Measurements from ENCODE around the gene CLTA.

Gene CLTA

DNA sequence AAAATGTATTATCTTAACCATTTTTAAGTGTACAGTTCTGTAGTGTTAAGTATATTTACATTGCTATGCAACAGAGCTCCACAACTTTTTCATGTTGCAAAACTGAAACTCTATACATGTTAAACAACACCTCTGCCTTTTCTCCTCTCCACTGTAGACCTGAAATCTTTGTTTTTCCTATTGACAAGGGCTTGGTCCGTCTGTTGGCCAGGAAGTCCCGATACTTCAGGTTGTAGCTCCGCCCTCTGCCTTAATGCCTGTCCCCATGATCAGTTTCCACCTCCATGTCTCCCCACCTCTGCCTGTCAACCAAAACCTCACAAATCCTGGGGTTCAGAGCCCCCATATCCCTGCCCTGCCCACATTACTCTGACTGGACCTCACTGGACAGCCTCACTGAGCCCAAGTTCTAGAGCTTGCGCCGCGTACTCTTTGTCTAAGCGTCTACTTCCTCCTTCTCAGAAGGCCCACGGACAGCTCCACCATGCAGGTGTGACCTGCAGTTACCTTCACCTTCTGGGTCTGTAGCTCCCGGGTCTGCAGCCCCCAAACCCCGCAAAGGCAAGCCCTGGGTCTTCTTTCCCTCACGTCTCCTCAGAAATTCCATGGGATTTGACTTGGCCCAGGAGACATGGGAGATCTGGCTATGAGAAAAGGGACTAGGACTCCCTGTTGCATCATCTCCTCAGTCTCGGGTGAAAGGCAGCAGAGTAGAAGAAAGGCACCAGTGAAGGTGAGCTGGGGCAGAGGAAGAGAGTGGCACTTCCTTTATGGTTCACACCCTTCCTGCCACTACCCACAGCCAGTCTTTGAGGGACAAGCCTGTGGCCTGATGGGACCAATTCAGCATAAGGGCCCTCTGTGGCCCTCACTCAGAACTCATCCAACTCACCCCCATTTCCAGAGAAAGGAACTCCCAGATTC is 46.1 kb upstream of the CLTA start:
- H3K4me1 ChIP-seq (ENCODE audit: control extremely low read depth in 1 of 4, control insufficient read depth in 4 of 4, insufficient read depth in 4 of 4, low read length in 3 of 4): peaks cover 18 to 79% (median 67%) of the 10 kb centered on the region in 4 experiments
- DNase-seq: peak in 2 of 3 donors; percentile 44 to 56
- POLR2A ChIA-PET: no interaction called here
- CTCF ChIA-PET: interaction anchor here (2.0 to 9.8 kb wide), 4 partner anchors 11 to 45 kb away, joined by 4 to 106 read pairs (median 20); no protein-coding TSS in a partner anchor
- peaks cover 0 to 15% (median 3%) of the 10 kb centered on the region in 4 experiments for H3K36me3 ChIP-seq (ENCODE audit: control insufficient read depth in 4 of 4, insufficient read depth in 4 of 4, low read length in 3 of 4)
- peaks cover 0 to 8% (median 5%) of the 10 kb centered on the region in 5 experiments for H3K9me3 ChIP-seq (ENCODE audit: control extremely low read depth in 1 of 5, control insufficient read depth in 4 of 5, insufficient read depth in 2 of 5, low read depth in 1 of 5, low read length in 4 of 5)
- WGBS (ENCODE audit: insufficient coverage): 63% methylated on average over 8 of the region's 12 CpGs
- H3K27me3 ChIP-seq (replicated peaks in 2 of 5; ENCODE audit: control insufficient read depth in 4 of 5, insufficient read depth in 5 of 5, low read length in 4 of 5): no peaks in the 10 kb centered on the region
- H3K4me3 ChIP-seq (ENCODE audit: control insufficient read depth in 1 of 7, extremely low read depth in 1 of 7, insufficient read depth in 4 of 7, low read depth in 2 of 7, low read length in 6 of 7): peak overlapping the region in 4 of 7 experiments; percentile 3 to 57 (median 49)
- H3K27ac ChIP-seq (ENCODE audit: insufficient read depth in 1 of 2, low read depth in 1 of 2, low read length in 2 of 2, poor library complexity in 1 of 2, severe bottlenecking in 2 of 2): peak overlapping the region in 1 of 2 experiments; percentile 61

DNA sequence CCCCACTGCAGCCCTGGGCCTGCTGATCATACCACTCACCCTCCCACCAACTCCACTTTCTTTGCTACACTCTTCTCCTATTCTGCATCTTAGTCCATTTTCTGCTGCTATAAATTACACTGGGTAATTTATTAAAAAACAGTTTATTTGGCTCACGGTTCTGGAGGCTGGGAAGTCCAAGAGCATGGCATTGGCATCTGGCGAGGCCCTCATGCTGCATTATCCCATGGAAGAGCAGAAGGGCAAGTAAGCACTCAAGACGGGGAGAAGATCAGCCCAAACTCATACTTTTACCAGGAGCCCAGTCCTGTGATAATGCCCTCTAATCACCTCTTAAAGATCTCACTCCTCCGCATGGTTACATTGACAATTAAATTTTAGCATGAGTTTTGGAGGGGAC is 44.8 kb upstream of the CLTA start:
- Histone ChIP-seq H3K4me1 (ENCODE audit: control extremely low read depth in 1 of 4, control insufficient read depth in 4 of 4, insufficient read depth in 4 of 4, low read length in 3 of 4) (peaks cover 23 to 77% (median 65%) of the 10 kb centered on the region in 4 experiments), H3K9me3 (ENCODE audit: control extremely low read depth in 1 of 5, control insufficient read depth in 4 of 5, insufficient read depth in 2 of 5, low read depth in 1 of 5, low read length in 4 of 5) (peaks cover 0 to 8% (median 5%) of the 10 kb centered on the region in 5 experiments), H3K4me3 (ENCODE audit: control insufficient read depth in 1 of 7, extremely low read depth in 1 of 7, insufficient read depth in 4 of 7, low read depth in 2 of 7, low read length in 6 of 7) (no peak overlapping the region), H3K36me3 (ENCODE audit: control insufficient read depth in 4 of 4, insufficient read depth in 4 of 4, low read length in 3 of 4) (peaks cover 0 to 15% (median 3%) of the 10 kb centered on the region in 4 experiments), H3K27ac (ENCODE audit: insufficient read depth in 1 of 2, low read depth in 1 of 2, low read length in 2 of 2, poor library complexity in 1 of 2, severe bottlenecking in 2 of 2) (no peak overlapping the region), H3K27me3 (replicated peaks in 2 of 5; ENCODE audit: control insufficient read depth in 4 of 5, insufficient read depth in 5 of 5, low read length in 4 of 5) (no peaks in the 10 kb centered on the region)
- CTCF ChIA-PET: no interaction called here
- POLR2A ChIA-PET: no interaction called here
- DNase-seq: no peak
- 100% methylated on average over 3 of the region's 4 CpGs for WGBS (ENCODE audit: insufficient coverage)

DNA sequence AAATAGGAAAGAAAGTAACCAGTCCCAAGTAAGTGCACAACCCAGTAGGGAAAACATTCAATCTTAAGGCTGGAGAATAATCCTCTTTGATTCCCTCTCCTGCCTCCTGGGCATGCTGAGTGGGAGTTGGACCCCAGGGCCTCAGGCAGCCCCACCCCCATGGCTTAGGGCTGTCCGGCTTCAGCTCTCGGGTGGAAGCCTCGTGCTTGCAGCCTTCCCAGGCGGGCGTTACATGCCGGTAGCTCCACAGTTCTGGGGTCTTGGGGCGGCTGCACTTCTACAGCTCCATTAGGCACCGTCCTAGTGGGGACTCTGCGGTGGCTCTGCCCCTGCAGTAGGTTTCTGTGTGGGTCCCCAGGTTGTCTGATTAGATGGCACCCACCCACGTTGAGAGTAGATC is 44.1 kb upstream of the CLTA start:
- Histone ChIP-seq H3K4me1 (ENCODE audit: control extremely low read depth in 1 of 4, control insufficient read depth in 4 of 4, insufficient read depth in 4 of 4, low read length in 3 of 4) (peaks cover 23 to 77% (median 66%) of the 10 kb centered on the region in 4 experiments), H3K27ac (ENCODE audit: insufficient read depth in 1 of 2, low read depth in 1 of 2, low read length in 2 of 2, poor library complexity in 1 of 2, severe bottlenecking in 2 of 2) (no peak overlapping the region), H3K9me3 (ENCODE audit: control extremely low read depth in 1 of 5, control insufficient read depth in 4 of 5, insufficient read depth in 2 of 5, low read depth in 1 of 5, low read length in 4 of 5) (peaks cover 0 to 8% (median 5%) of the 10 kb centered on the region in 5 experiments), H3K36me3 (ENCODE audit: control insufficient read depth in 4 of 4, insufficient read depth in 4 of 4, low read length in 3 of 4) (peaks cover 0 to 15% (median 3%) of the 10 kb centered on the region in 4 experiments), H3K4me3 (ENCODE audit: control insufficient read depth in 1 of 7, extremely low read depth in 1 of 7, insufficient read depth in 4 of 7, low read depth in 2 of 7, low read length in 6 of 7) (no peak overlapping the region), H3K27me3 (replicated peaks in 2 of 5; ENCODE audit: control insufficient read depth in 4 of 5, insufficient read depth in 5 of 5, low read length in 4 of 5) (no peaks in the 10 kb centered on the region)
- no peak for DNase-seq
- POLR2A ChIA-PET: no interaction called here
- WGBS (ENCODE audit: insufficient coverage): 96% methylated on average over 8 of the region's 10 CpGs
- CTCF ChIA-PET: interaction anchor here (0.9 to 1.3 kb wide), 3 partner anchors 13 to 44 kb away, joined by 3 to 5 read pairs (median 3); no protein-coding TSS in a partner anchor

DNA sequence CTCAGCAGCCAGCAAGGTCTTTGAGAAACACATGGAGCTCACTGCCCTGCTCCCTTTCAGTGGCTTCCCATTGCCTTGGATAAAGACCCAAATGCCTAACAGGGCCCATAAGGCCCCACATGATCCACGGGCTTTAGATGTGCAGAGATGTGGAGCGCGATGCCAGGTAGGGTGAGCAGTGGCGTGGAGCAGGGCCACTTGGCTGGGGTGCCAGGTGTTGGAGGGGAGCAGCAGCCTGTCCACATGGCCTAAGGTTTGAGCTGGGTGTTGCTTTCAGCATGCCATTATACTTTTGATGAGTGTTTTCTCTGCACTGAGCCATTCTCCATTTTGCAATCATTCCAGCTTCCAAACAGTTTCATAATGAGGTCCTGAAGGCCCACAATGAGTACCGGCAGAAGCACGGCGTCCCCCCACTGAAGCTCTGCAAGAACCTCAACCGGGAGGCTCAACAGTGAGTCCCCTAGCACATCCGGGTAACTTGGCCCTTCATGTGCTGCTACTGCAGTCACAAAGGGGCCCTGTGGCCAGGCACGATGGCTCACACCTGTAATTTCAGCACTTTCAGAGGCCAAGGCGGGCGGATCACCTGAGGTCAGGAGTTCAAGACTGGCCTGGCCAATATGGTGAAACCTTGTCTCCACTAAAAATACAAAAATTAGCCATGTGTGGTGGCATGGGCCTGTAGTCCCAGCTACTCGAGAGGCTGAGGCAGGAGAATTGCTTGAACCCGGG is 43.1 kb upstream of the CLTA start:
- CTCF ChIA-PET: interaction anchor here (0.9 to 5.7 kb wide), 6 partner anchors 10 to 45 kb away, joined by 3 to 47 read pairs (median 4); no protein-coding TSS in a partner anchor
- WGBS (ENCODE audit: insufficient coverage): 98% methylated on average over 12 of the region's 14 CpGs
- Histone ChIP-seq H3K27ac (ENCODE audit: insufficient read depth in 1 of 2, low read depth in 1 of 2, low read length in 2 of 2, poor library complexity in 1 of 2, severe bottlenecking in 2 of 2) (no peak overlapping the region), H3K36me3 (ENCODE audit: control insufficient read depth in 4 of 4, insufficient read depth in 4 of 4, low read length in 3 of 4) (peaks cover 0 to 15% (median 3%) of the 10 kb centered on the region in 4 experiments), H3K4me1 (ENCODE audit: control extremely low read depth in 1 of 4, control insufficient read depth in 4 of 4, insufficient read depth in 4 of 4, low read length in 3 of 4) (peaks cover 22 to 76% (median 64%) of the 10 kb centered on the region in 4 experiments), H3K4me3 (ENCODE audit: control insufficient read depth in 1 of 7, extremely low read depth in 1 of 7, insufficient read depth in 4 of 7, low read depth in 2 of 7, low read length in 6 of 7) (no peak overlapping the region), H3K9me3 (ENCODE audit: control extremely low read depth in 1 of 5, control insufficient read depth in 4 of 5, insufficient read depth in 2 of 5, low read depth in 1 of 5, low read length in 4 of 5) (peaks cover 0 to 8% (median 5%) of the 10 kb centered on the region in 5 experiments), H3K27me3 (replicated peaks in 2 of 5; ENCODE audit: control insufficient read depth in 4 of 5, insufficient read depth in 5 of 5, low read length in 4 of 5) (no peaks in the 10 kb centered on the region)
- DNase-seq: no peak
- POLR2A ChIA-PET: interaction anchor here (1.1 kb wide), 1 partner anchor 19 kb away, joined by 3 read pairs; no protein-coding TSS in a partner anchor

DNA sequence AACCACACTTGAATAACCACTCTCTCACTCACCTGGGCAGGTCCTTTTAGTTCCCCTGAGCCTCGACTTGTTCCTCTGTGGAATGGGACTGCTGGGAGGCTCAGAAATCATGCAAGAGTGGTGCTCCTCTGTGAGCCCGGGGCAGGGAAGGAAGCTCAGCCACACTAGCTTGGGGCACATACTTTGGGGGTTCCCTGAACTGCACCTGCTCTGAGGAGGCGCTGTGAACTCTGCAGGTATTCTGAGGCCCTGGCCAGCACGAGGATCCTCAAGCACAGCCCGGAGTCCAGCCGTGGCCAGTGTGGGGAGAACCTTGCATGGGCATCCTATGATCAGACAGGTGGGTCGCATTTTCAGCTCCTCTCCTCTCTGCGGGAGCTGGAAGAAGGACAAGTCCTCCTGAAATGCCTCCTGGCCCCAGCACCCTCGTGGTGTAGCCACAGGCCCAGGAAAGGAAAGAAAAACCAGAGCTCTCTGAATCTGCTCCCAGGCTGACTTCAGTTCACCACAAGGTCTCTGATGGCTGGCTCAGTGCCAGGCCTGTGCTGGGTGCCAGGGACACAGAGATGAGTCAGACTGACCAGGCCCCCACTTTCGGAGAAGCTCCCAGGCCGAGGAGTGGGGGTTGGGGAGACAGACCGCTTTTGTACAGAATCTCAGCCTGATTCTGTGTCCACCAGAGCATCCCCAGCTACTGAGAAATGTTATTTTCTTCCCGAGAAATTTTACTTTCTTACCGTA is 42.2 kb upstream of the CLTA start:
- CTCF ChIA-PET: interaction anchor here (0.8 to 5.7 kb wide), 6 partner anchors 9 to 47 kb away, joined by 3 to 47 read pairs (median 4); partner anchors contain the start of gene GLIPR2
- Histone ChIP-seq H3K27me3 (replicated peaks in 2 of 5; ENCODE audit: control insufficient read depth in 4 of 5, insufficient read depth in 5 of 5, low read length in 4 of 5) (no peaks in the 10 kb centered on the region), H3K9me3 (ENCODE audit: control extremely low read depth in 1 of 5, control insufficient read depth in 4 of 5, insufficient read depth in 2 of 5, low read depth in 1 of 5, low read length in 4 of 5) (peaks cover 0 to 8% (median 5%) of the 10 kb centered on the region in 5 experiments), H3K36me3 (ENCODE audit: control insufficient read depth in 4 of 4, insufficient read depth in 4 of 4, low read length in 3 of 4) (peaks cover 0 to 15% (median 3%) of the 10 kb centered on the region in 4 experiments), H3K27ac (ENCODE audit: insufficient read depth in 1 of 2, low read depth in 1 of 2, low read length in 2 of 2, poor library complexity in 1 of 2, severe bottlenecking in 2 of 2) (no peak overlapping the region), H3K4me1 (ENCODE audit: control extremely low read depth in 1 of 4, control insufficient read depth in 4 of 4, insufficient read depth in 4 of 4, low read length in 3 of 4) (peaks cover 21 to 75% (median 60%) of the 10 kb centered on the region in 4 experiments), H3K4me3 (ENCODE audit: control insufficient read depth in 1 of 7, extremely low read depth in 1 of 7, insufficient read depth in 4 of 7, low read depth in 2 of 7, low read length in 6 of 7) (no peak overlapping the region)
- POLR2A ChIA-PET: interaction anchor here (1.1 kb wide), 1 partner anchor 18 kb away, joined by 3 read pairs; no protein-coding TSS in a partner anchor
- WGBS (ENCODE audit: insufficient coverage): 86% methylated on average over 9 of the region's 14 CpGs
- peak in 2 of 3 donors; percentile 56 to 64 for DNase-seq

DNA sequence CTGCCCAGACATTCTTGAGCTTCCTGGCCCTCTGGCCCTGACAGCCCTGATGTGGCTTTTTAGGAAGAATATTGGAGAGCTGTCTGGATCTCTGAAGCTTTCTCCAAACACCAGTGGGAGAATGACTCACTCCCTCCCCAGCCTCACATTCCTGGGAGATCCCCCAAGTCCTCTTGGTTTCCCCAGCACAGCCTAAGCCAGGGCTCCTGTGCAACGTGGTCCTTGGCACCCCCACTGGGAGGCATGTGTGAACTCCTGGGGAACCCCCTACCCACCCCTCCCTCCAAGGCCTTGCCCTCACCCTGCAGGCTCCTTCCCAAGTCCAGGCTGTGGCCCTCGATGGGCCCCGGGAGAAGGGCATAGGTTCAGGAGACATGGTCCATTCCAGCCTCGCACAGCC is 41.5 kb upstream of the CLTA start:
- 100% methylated on average over 2 of the region's 4 CpGs for WGBS (ENCODE audit: insufficient coverage)
- ChIA-PET POLR2A (interaction anchor here (0.6 kb wide), 1 partner anchor 41 kb away, joined by 3 read pairs; the partner anchor contains the start of gene CLTA), CTCF (interaction anchor here (0.8 to 13.0 kb wide), 7 partner anchors 8 to 48 kb away, joined by 3 to 106 read pairs (median 4); partner anchors contain the start of gene GLIPR2)
- Histone ChIP-seq H3K4me3 (ENCODE audit: control insufficient read depth in 1 of 7, extremely low read depth in 1 of 7, insufficient read depth in 4 of 7, low read depth in 2 of 7, low read length in 6 of 7) (no peak overlapping the region), H3K9me3 (ENCODE audit: control extremely low read depth in 1 of 5, control insufficient read depth in 4 of 5, insufficient read depth in 2 of 5, low read depth in 1 of 5, low read length in 4 of 5) (peaks cover 0 to 8% (median 5%) of the 10 kb centered on the region in 5 experiments), H3K36me3 (ENCODE audit: control insufficient read depth in 4 of 4, insufficient read depth in 4 of 4, low read length in 3 of 4) (peaks cover 0 to 15% (median 3%) of the 10 kb centered on the region in 4 experiments), H3K4me1 (ENCODE audit: control extremely low read depth in 1 of 4, control insufficient read depth in 4 of 4, insufficient read depth in 4 of 4, low read length in 3 of 4) (peaks cover 18 to 70% (median 59%) of the 10 kb centered on the region in 4 experiments), H3K27ac (ENCODE audit: insufficient read depth in 1 of 2, low read depth in 1 of 2, low read length in 2 of 2, poor library complexity in 1 of 2, severe bottlenecking in 2 of 2) (no peak overlapping the region), H3K27me3 (replicated peaks in 2 of 5; ENCODE audit: control insufficient read depth in 4 of 5, insufficient read depth in 5 of 5, low read length in 4 of 5) (no peaks in the 10 kb centered on the region)
- DNase-seq: no peak
